ENCODE measurements around the gene EEF2KMT.
"Not testable (repeated sequence)": the region's sequence is repeated elsewhere in the genome, so short reads cannot be mapped to it uniquely, and the experiment has no call there.

DNA sequence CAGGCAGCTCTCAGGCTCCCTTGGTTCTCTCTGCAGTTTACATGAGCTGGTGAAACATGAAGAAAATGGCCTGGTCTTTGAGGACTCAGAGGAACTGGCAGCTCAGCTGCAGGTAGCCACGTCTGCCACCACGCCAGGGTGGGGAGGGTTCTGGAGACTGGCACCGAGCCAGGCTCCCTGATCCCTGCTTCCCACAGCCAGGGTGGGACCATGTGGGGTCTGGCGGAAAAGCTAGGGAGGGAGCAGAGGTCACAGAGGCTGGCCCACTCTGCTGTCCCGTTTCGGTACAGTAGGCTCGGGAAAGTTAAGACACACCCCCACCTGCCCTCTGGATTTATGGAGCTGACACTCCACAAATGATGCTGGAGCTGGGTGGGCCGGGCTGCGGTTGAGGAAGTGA, 13.9 kb downstream of the EEF2KMT start:
- not testable (repeated sequence) for TF ChIP-seq EZH2 (IDR thresholded peaks at IDR 0.05; ENCODE audit: borderline replicate concordance, low read length); CTCF (IDR thresholded peaks at IDR 0.05; ENCODE audit: low read length)

Measured in OCI-LY1 (cell line).